HG03521 (cell line): ENCODE data around the gene KANK2.
"Not testable (repeated sequence)": the region's sequence is repeated elsewhere in the genome, so short reads cannot be mapped to it uniquely, and the experiment has no call there.

Experiments used
- ATAC-seq: cut with Tn5 transposase; IDR thresholded peaks from one replicate; pipeline ENCODE4 v1.9.1; 2021; ENCODE audit warnings: mild to moderate bottlenecking, moderate library complexity; ENCODE audit not compliant: unreplicated experiment

Gene KANK2

GRCh38 chr19:11142528-11143171 lies 54.7 kb downstream of the KANK2 start:
- no peak for ATAC-seq

GRCh38 chr19:11141937-11142527 lies 55.3 kb downstream of the KANK2 start:
- ATAC-seq = no peak

GRCh38 chr19:11140896-11141295 lies 56.4 kb downstream of the KANK2 start:
- no peak for ATAC-seq

- not testable (repeated sequence) for ATAC-seq
These were observed 57.3 kb downstream of the KANK2 start for GRCh38 chr19:11140023-11140538.

GRCh38 chr19:11138601-11139300 lies 58.6 kb downstream of the KANK2 start:
- no peak for ATAC-seq

- ATAC-seq = no peak
These were observed 59.6 kb downstream of the KANK2 start for GRCh38 chr19:11137542-11138384.

- no peak for ATAC-seq
These were observed 60.8 kb downstream of the KANK2 start for GRCh38 chr19:11136400-11137101.

- ATAC-seq = no peak
These were observed 65.9 kb downstream of the KANK2 start for GRCh38 chr19:11131471-11131870.

GRCh38 chr19:11130824-11131455 lies 66.4 kb downstream of the KANK2 start:
- ATAC-seq = no peak

- ATAC-seq = no peak
These were observed 69.4 kb downstream of the KANK2 start for GRCh38 chr19:11127905-11128304.

- ATAC-seq = no peak
These were observed 71.2 kb downstream of the KANK2 start for GRCh38 chr19:11125994-11126685.

GRCh38 chr19:11124157-11124556 lies 73.2 kb downstream of the KANK2 start:
- ATAC-seq = not testable (repeated sequence)

GRCh38 chr19:11123114-11123513 lies 74.2 kb downstream of the KANK2 start:
- no peak for ATAC-seq

GRCh38 chr19:11121963-11122362 lies 75.4 kb downstream of the KANK2 start:
- not testable (repeated sequence) for ATAC-seq

- no peak for ATAC-seq
These were observed 80.8 kb downstream of the KANK2 start for GRCh38 chr19:11116507-11116906.

GRCh38 chr19:11115895-11116446 lies 81.4 kb downstream of the KANK2 start:
- no peak for ATAC-seq

- ATAC-seq = no peak
These were observed 82.3 kb downstream of the KANK2 start for GRCh38 chr19:11115042-11115441.
